Inflammatory macrophage (primary cell): ENCODE data around the gene FAHD1.
"Not testable (repeated sequence)": the region's sequence is repeated elsewhere in the genome, so short reads cannot be mapped to it uniquely, and the experiment has no call there.

Experiments used
- DNase-seq, 2 donors: peaks; one replicate each; pipeline ENCODE4 v3.0.0-alpha.2; 2020 to 2022

FAHD1 gene

DNA sequence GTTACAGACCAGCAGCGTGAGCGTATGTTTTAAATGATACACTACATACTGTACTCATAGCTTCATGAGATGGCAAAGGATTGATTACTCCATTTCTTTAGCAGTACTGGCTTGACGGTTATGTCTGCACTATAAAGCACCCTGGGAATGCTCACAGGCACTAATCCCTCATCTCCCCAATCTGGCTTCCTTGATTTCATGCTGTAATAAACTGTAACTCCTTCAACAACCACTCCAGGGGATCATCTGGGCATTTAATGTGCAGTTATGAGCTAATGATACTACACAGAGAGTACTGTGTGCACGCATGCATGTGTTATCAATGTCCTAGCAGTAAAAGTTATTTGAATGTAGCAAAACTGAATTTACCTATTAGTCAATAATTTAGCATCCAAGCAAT lies 24.8 kb downstream of the FAHD1 start:
- no peak for DNase-seq

DNA sequence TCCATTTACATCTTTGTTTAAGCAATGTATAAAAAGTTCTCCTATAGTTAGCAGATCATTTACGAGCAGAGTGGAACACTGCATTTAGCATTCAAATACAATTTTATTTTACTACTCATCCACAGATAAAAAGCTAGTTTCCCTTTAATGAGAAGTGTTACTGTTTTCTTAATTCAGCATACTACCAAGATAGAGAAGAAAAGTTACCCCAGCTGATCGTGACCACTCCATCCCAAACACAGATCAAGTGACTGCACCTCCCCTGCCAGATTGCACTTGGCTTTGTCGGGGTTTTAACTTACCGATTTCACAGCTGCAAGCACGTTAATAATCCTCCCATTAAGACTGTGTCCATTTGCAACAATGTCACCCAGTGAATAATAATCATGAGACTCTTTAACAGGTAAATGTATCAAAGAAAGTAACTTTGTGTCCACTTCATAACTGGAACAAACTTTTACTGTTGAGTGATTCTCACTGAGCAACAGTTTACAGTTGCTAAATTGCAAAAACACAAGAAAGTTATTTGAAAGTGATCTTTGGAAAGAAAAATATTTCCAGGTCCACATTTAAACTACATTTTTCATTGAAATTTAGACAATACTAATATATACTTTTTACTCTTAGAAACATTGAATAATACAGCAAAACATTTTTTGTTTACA lies 30.6 kb downstream of the FAHD1 start:
- DNase-seq: no peak

GRCh38 chr16:1858189-1858865 lies 31.3 kb downstream of the FAHD1 start:
- DNase-seq: no peak

DNA sequence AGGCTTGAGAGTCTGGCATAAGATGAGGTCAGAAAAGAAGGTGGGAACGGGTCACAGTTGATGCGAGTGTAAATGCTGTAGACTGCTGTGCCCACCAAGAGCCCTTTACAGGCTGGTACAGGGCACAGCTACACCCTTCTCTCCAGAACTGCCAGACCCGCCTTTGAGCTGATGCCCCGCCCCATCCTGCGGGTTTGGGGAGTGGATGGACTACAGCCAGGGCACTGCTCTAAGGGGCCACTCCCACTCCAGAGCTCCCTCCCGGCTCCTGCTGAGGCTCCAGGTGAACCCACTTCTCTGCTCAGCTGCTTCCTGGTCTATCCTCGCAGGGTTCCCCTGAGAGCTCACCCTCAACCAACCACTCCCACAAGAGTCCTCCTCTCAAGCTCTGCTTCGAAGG lies 32.6 kb downstream of the FAHD1 start:
- no peak for DNase-seq

GRCh38 chr16:1861730-1862129 lies 34.7 kb downstream of the FAHD1 start:
- DNase-seq: no peak

DNA sequence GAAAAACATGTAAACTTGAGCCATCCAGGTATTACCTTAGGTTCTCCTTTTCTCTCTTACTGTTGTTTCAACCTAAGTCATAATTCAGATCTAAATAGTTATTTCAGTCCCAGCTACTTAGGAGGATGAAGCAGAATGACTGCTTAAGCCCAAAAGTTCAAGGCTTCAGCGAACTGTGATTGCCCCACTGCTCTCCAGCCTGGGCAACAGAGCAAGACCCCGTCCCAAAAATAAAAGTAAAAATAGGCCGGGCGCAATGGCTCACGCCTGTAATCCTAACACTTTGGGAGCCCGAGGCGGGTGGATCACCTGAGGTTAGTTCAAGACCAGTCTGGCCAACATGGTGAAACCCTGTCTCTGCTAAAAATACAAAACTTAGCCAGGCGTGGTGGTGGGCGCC lies 35.4 kb downstream of the FAHD1 start:
- DNase-seq: no peak

- DNase-seq: peak in 1 of 2 donors; percentile 52
Observed at GRCh38 chr16:1863681-1864460, 36.9 kb downstream of the FAHD1 start.

GRCh38 chr16:1865902-1866690 lies 39.1 kb downstream of the FAHD1 start:
- no peak for DNase-seq

- no peak for DNase-seq
Observed at GRCh38 chr16:1870365-1871082, 43.5 kb downstream of the FAHD1 start.

- peak; percentile 53 to 67 for DNase-seq
Observed at GRCh38 chr16:1871974-1872635, 45.1 kb downstream of the FAHD1 start, which contains the start of gene MEIOB. Gene MEIOB, minus strand, starts transcription at chr16:1872164. Its CDS starts 3,989 bp downstream, at chr16:1868175.

- DNase-seq: no peak
Observed at GRCh38 chr16:1874854-1875253, 47.8 kb downstream of the FAHD1 start.

DNA sequence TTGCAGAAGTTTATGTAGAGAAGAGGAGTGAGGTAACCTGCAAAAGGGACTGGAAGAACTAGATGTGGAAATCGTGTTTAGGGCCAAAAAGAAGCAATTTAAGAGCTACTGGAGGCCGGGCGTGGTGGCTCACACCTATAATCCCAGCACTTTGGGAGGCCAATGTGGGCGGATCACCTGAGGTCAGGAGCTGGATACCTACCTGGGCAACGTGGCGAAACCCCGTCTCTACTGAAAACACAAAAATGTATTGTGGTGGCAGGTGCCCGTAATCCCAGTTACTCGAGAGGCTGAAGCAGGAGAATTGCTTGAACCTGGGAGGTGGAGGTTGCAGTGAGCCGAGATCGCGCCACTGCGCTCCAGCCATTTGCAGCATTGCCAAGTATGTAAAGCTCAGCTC lies 49.1 kb downstream of the FAHD1 start:
- DNase-seq: not testable (repeated sequence)

- DNase-seq: no peak
Observed at GRCh38 chr16:1876468-1876867, 49.5 kb downstream of the FAHD1 start.

- DNase-seq: no peak
Observed at GRCh38 chr16:1877089-1877488, 50.1 kb downstream of the FAHD1 start.

- DNase-seq: no peak
Observed at GRCh38 chr16:1877804-1878203, 50.8 kb downstream of the FAHD1 start.

- DNase-seq: no peak
Observed at GRCh38 chr16:1878256-1878655, 51.2 kb downstream of the FAHD1 start.
